PC-3 (cell line): ENCODE measurements around the gene GPC1. TPM values are rescaled to one million over a fixed set of nuclear protein-coding genes. Genes with fewer than 3 reads are reported as not detected.

Experiments used
- ATAC-seq: fragments of 200-7000 bp; cut with Tn5 transposase; 2 replicates; pipeline ENCODE4 v1.9.1; 2020; ENCODE audit warnings: mild to moderate bottlenecking, moderate library complexity
- BruUV-seq: library from RNA; stranded (reverse); fragments of 400-500 nt; replicated peaks from 2 replicates; lab custom pipeline; 2021; lab: Mats Ljungman, UMichigan
- CTCF ChIA-PET: fragments of 300-600 bp; sonication (Branson Sonifier 250); formaldehyde crosslinking; loops from one replicate; lab custom pipeline; 2022; ENCODE audit warnings: antibody characterized with exemption; lab: Charles Lee
- POLR2A ChIA-PET: fragments of 300-600 bp; sonication (Branson Sonifier 250); formaldehyde crosslinking; loops from one replicate; lab custom pipeline; 2022; ENCODE audit warnings: antibody characterized with exemption; ENCODE audit not compliant: unreplicated experiment; lab: Charles Lee
- DNase-seq: peaks from one replicate; pipeline ENCODE4 v3.0.0-alpha.2; 2015
- H2AFZ ChIP-seq: fragments of 300-600 bp; sonication (generic); 2 replicates; pipeline ENCODE4 v1.6.0; 2016; ENCODE audit warnings: antibody characterized with exemption, low read length
- H3F3A ChIP-seq: fragments of 300-600 bp; sonication (generic); one replicate; pipeline ENCODE4 v1.6.0; 2017; ENCODE audit warnings: antibody characterized with exemption, low read length, control low read depth, mild to moderate bottlenecking; ENCODE audit not compliant: unreplicated experiment
- H3K27ac ChIP-seq: fragments of 300-600 bp; sonication (generic); 2 replicates; pipeline ENCODE4 v1.5.1; 2016; ENCODE audit warnings: mild to moderate bottlenecking, low read length
- H3K27me3 ChIP-seq: fragments of 300-600 bp; sonication (generic); 2 replicates; pipeline ENCODE4 v1.6.1; 2016; ENCODE audit warnings: low read length, mixed read lengths
- H3K36me3 ChIP-seq: fragments of 300-600 bp; sonication (generic); 2 replicates; pipeline ENCODE4 v1.6.1; 2016; ENCODE audit warnings: low read depth, mixed run types, low read length, mixed read lengths
- H3K4me1 ChIP-seq: fragments of 300-600 bp; sonication (generic); 2 replicates; pipeline ENCODE4 v1.5.1; 2016; ENCODE audit warnings: low read length; ENCODE audit not compliant: insufficient read depth
- H3K4me2 ChIP-seq: fragments of 300-600 bp; sonication (generic); 2 replicates; pipeline ENCODE4 v1.6.0; 2016; ENCODE audit warnings: low read length
- H3K4me3 ChIP-seq: fragments of 300-600 bp; sonication (generic); 2 replicates; pipeline ENCODE4 v1.5.1; 2016; ENCODE audit warnings: mild to moderate bottlenecking, low read length, mixed read lengths
- H3K79me2 ChIP-seq: fragments of 300-600 bp; sonication (generic); 2 replicates; pipeline ENCODE4 v1.6.1; 2017; ENCODE audit warnings: low read length, mixed read lengths
- H3K9ac ChIP-seq: fragments of 300-600 bp; sonication (generic); 2 replicates; pipeline ENCODE4 v1.6.0; 2016; ENCODE audit warnings: mild to moderate bottlenecking, low read length
- H3K9me2 ChIP-seq: fragments of 300-600 bp; sonication (generic); replicated peaks from 2 replicates; pipeline ENCODE4 v1.6.1; 2016; ENCODE audit warnings: mixed run types, low read length, mixed read lengths
- H3K9me3 ChIP-seq: fragments of 300-600 bp; sonication (generic); 2 replicates; pipeline ENCODE4 v1.6.1; 2016; ENCODE audit warnings: low read length, mixed read lengths
- H4K20me1 ChIP-seq: fragments of 300-600 bp; sonication (generic); 2 replicates; pipeline ENCODE4 v1.6.1; 2016; ENCODE audit warnings: low read length, mixed read lengths
- EZH2 ChIP-seq: fragments of 300-600 bp; sonication (generic); IDR thresholded peaks from one replicate; pipeline ENCODE4 v1.6.1; 2017; ENCODE audit warnings: antibody characterized with exemption, mild to moderate bottlenecking, low read length; ENCODE audit not compliant: unreplicated experiment
- EZH2phosphoT487 ChIP-seq: fragments of 300-600 bp; sonication (generic); IDR thresholded peaks from 2 replicates; pipeline ENCODE4 v1.6.1; 2018; ENCODE audit warnings: mild to moderate bottlenecking, antibody characterized with exemption, low read length, borderline replicate concordance
- intact Hi-C: fragments of 100-400 bp; cut with micrococcal nuclease; formaldehyde crosslinking; loops from 2 replicates; pipeline ENCODE4 v1.9.0; 2023
- total RNA-seq: library from RNA; depleted of rRNA; stranded (reverse); fragments of >200 nt; gene quantifications from 2 replicates; pipeline ENCODE4 v1.2.3, GENCODE V29; 2014
- TF ChIP-seq, protein P1 (sequence below): fragments of 300-600 bp; sonication (generic); conservative IDR thresholded peaks from 2 replicates; pipeline ENCODE4 v1.5.1; 2017; ENCODE audit warnings: antibody characterized with exemption, low read depth, mild to moderate bottlenecking, low read length

Gene GPC1
- total RNA-seq, 1 experiment from 2014 or later = 37.1 TPM

DNA sequence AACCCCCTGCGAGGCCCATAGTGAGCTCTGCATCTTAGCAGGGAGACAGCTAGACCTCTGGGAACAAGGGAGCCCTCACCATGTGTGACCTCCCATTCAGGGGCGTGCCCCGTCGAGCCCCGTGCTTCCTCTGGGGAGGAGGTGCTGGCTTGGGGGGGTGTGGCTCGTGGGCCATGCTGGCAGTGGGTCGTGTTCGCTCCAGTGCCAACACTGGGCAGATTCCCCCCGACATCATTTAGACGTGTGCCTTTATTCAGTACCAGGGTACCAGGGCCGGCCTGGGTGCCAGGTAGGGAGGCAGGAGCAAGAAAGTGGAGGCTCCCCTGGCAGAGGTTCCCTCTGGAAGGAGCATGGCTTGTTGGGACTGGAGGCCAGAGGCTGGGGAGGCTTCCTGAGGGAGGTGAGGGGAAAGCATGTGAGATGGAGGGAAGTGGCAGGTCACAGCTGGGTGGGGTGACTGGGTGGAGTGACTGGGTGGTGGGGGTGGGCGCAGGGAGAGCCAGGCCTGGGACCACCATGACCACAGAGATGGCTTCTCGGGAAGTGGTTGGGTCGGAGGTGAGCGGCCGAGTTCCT is 15.2 kb downstream of the GPC1 start:
- ATAC-seq = no peak
- H3K4me2 ChIP-seq = no peak overlapping the region
- no peak overlapping the region for H2AFZ ChIP-seq
- no peaks in the 10 kb centered on the region; the same call in 1 of the 2 replicates for H3K4me1 ChIP-seq
- BruUV-seq = no TSS peak
- no peaks in the 10 kb centered on the region for H3F3A ChIP-seq
- H3K27me3 ChIP-seq = no peaks in the 10 kb centered on the region
- CTCF ChIA-PET = interaction anchor here (0.8 kb wide), 1 partner anchor 218 kb away, joined by 3 read pairs; no protein-coding TSS in a partner anchor
- POLR2A ChIA-PET = no interaction called here
- no peak overlapping the region for H3K4me3 ChIP-seq
- TF ChIP-seq EZH2phosphoT487 = no peak
- TF ChIP-seq EZH2 = no peak
- TF ChIP-seq, protein P1, sequence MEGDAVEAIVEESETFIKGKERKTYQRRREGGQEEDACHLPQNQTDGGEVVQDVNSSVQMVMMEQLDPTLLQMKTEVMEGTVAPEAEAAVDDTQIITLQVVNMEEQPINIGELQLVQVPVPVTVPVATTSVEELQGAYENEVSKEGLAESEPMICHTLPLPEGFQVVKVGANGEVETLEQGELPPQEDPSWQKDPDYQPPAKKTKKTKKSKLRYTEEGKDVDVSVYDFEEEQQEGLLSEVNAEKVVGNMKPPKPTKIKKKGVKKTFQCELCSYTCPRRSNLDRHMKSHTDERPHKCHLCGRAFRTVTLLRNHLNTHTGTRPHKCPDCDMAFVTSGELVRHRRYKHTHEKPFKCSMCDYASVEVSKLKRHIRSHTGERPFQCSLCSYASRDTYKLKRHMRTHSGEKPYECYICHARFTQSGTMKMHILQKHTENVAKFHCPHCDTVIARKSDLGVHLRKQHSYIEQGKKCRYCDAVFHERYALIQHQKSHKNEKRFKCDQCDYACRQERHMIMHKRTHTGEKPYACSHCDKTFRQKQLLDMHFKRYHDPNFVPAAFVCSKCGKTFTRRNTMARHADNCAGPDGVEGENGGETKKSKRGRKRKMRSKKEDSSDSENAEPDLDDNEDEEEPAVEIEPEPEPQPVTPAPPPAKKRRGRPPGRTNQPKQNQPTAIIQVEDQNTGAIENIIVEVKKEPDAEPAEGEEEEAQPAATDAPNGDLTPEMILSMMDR = no peak
- H4K20me1 ChIP-seq = 0 out of 2 replicates have a peak, but pooled peaks cover 3% of the 10 kb centered on the region
- no peaks in the 10 kb centered on the region for H3K9me2 ChIP-seq
- intact Hi-C loops = no loop called here
- no peak for DNase-seq
- no peaks in the 10 kb centered on the region for H3K9me3 ChIP-seq
- no peak overlapping the region for H3K9ac ChIP-seq
- H3K79me2 ChIP-seq = no peaks in the 10 kb centered on the region
- H3K27ac ChIP-seq = no peak overlapping the region
- H3K36me3 ChIP-seq = no peaks in the 10 kb centered on the region

GRCh38 chr2:240451108-240451611 is 15.7 kb downstream of the GPC1 start:
- 0 out of 2 replicates have a peak, but pooled peaks cover 3% of the 10 kb centered on the region for H4K20me1 ChIP-seq
- no peaks in the 10 kb centered on the region; the same call in 1 of the 2 replicates for H3K4me1 ChIP-seq
- no peak overlapping the region for H3K9ac ChIP-seq
- H3K79me2 ChIP-seq = no peaks in the 10 kb centered on the region
- H3F3A ChIP-seq = no peaks in the 10 kb centered on the region
- DNase-seq (no peak), ATAC-seq (no peak)
- no peaks in the 10 kb centered on the region for H3K36me3 ChIP-seq
- intact Hi-C loops = no loop called here
- CTCF ChIA-PET = no interaction called here
- no peaks in the 10 kb centered on the region for H3K9me3 ChIP-seq
- no peaks in the 10 kb centered on the region for H3K9me2 ChIP-seq
- BruUV-seq = no TSS peak
- POLR2A ChIA-PET = no interaction called here
- H3K4me3 ChIP-seq = no peak overlapping the region
- no peak for TF ChIP-seq EZH2phosphoT487
- TF ChIP-seq, protein P1 = no peak
- no peak for TF ChIP-seq EZH2
- H3K4me2 ChIP-seq = no peak overlapping the region
- H3K27ac ChIP-seq = no peak overlapping the region
- no peak overlapping the region for H2AFZ ChIP-seq
- no peaks in the 10 kb centered on the region for H3K27me3 ChIP-seq
